Fibroblast of skin of right biceps (primary cell): ENCODE measurements around the gene RHOT1.
A peak's percentile ranks its signal among the peaks of the same experiment; 100 is the strongest.
"Not testable (repeated sequence)": the region's sequence is repeated elsewhere in the genome, so short reads cannot be mapped to it uniquely, and the experiment has no call there.

Experiments used
- DNase-seq: peaks from one replicate; pipeline ENCODE4 v3.0.0-alpha.2; 2013

RHOT1 gene

GRCh38 chr17:32240750-32241149 lies 98.4 kb downstream of the RHOT1 start:
- peak; percentile 39 for DNase-seq

DNA sequence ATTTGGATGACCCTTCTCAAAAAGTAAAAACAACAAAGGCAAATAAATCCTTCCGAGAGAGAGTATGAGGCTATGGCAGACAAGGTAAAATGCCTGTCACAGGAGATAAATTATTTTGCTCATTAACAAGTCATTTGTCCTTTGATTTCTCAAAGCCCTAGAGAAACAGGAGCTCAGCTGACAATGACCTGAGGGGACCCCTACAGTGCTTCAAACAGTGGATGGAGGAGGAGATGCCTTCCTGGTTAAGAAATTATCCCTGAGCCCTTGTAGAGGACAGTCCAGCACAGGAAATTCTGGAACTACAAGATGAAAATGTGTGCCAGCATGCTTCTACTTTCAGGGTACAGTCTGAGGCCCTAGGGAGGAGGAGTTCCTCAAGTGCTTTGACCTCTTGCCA lies 99.3 kb downstream of the RHOT1 start:
- no peak for DNase-seq

DNA sequence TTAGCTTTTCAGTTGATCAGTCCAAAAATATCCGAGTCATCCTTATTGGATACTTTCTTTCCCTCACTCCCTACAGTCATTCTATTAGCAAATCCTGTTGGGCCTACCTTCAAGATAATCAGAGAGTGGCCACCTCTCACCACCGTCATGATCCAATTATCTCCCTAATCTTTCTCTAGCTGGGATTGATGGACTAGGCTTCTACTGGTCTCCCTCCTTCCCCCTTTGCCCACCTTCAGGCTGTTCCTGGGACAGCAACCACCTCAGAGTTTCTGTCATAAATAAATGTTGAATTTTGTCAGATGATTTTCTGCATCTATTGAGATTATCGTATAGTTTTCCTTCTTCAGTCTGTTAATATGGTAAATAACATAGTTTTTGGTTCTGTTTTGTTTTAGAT lies 107.2 kb downstream of the RHOT1 start:
- DNase-seq = no peak

GRCh38 chr17:32253117-32253611 lies 110.9 kb downstream of the RHOT1 start:
- peak; percentile 68 for DNase-seq

DNA sequence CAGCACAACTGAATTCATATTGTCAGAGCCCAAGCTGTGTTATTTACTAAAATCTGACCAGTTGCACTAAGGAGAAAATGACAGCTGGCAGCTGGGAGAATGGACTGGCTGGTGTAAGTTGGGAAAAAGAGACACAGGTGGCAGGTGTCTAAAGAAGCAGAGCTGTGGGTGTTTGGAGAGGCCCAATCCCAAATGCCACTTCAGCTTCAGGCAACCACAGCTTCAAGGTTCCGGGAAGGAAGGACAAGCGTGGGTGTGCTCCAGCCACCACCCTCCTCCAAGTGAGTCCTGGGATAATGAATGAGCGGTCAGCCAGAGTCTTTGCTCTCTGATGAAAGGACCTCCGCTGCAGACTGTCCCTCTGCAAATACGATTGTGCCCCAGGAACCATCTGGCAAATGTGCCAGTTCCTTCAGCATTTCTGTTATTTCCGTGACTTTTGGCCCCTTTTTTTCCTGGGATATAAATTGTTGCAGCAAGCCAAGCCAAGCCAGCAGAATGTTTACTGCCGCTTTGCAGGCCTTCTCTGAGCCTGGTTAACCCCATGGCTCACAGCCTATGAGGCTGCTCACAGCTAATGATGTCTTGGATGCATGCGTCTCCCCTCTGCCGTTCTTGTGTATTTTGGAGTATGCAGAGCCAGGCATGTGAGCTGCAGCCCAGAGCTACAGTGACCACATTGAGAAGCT lies 113.9 kb downstream of the RHOT1 start:
- DNase-seq = no peak

- DNase-seq = no peak
These were observed 114.4 kb downstream of the RHOT1 start for GRCh38 chr17:32256701-32257019.

- DNase-seq = no peak
These were observed 116.3 kb downstream of the RHOT1 start for GRCh38 chr17:32258383-32259140.

DNA sequence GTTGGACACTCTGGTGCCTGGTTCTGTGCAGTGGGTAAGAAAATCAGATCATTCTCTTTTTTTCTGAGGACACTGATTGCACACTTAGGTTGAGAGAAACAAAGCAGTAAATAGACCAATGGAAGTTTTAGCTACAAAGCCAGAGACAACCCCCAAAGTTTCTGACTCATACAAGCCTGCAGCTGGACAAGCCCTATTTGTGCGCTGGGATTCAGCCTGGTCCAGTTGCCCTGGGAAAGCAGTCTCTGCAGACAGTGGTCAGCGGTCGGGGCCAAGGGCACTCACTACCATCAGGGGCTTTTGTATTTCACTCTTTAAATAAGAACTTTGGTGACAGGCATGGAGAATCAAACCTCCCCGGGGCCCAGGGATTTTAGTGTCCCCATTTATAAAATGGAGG lies 117.3 kb downstream of the RHOT1 start:
- DNase-seq = no peak

GRCh38 chr17:32261417-32261736 lies 119.1 kb downstream of the RHOT1 start:
- no peak for DNase-seq

GRCh38 chr17:32261936-32262510 lies 119.7 kb downstream of the RHOT1 start:
- DNase-seq = no peak

GRCh38 chr17:32263515-32263914 lies 121.2 kb downstream of the RHOT1 start:
- not testable (repeated sequence) for DNase-seq

GRCh38 chr17:32264140-32264799 lies 122.0 kb downstream of the RHOT1 start:
- no peak for DNase-seq

DNA sequence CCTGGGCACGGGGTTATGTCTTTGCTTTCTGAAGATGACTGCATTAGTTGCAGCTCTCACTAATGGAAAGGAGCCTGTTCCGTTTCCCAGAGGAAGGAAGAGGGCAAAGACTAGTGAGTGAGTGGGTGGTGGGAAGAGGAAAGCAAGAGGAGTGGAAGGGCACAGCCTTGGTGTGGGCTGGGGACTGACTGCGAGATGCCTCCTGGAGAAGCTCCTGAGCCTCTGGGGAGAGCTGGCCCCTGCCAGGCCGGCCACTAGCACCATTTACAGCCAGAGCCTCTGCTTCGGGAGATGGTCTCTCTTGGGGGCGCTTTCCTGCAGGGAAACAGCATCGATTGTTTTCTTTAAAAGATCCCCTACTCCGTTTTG lies 122.5 kb downstream of the RHOT1 start:
- DNase-seq = no peak

DNA sequence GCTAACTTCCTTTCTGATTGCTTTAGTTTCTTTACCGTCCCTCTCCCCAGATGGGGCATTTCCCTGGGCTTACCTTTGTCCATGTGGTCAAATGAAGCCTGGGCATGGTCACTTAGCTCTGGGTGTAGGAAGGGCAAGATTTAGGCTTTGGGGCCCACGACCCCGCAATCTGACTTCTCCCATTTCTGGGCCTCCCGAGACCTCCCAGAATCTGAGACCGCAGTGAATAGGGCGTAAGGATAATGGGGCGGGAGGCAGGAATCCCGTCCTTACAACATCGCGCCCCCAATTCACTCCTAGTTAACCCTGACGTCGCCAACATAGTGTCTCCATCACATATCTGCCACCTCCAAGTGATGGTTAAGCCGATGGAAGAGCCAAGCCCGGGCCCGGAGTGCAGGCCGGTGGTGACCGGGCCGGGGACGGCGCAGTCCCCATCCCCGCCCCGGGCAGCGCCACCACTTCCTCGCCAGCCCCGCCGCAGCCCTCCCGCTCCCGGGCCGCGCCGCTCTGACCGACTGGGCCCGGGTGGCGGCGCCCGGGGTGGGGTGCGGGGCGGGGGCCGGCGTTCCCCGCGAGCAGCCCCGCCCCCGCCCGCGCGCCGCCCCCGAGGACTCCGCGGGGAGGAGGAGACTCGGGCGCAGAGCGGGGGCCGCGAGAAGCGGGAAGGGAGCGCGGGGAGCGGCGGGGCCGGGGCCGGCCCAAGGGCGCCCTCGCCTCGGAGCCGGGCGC lies 123.1 kb downstream of the RHOT1 start, which contains the start of gene RHBDL3:
RHBDL3 (plus strand) TSS at position 641 of the 732 bp plus-strand sequence. CDS start 358 bp downstream, outside the sequence.
- peak; percentile 19 for DNase-seq

DNA sequence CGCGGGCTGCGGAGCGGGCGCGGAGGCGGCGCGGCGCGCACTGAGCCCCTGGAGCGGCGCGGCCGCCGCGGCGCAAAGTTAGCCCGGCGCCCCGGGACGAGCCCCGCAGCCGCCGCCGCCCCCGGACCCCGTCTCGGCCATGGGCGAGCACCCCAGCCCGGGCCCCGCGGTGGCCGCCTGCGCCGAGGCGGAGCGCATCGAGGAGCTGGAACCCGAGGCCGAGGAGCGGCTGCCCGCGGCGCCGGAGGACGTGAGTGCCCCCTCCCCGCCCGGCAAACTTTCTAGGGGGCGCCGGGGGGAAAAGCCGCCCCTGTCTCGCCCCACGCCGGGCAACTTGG lies 123.7 kb downstream of the RHOT1 start:
- DNase-seq = no peak

DNA sequence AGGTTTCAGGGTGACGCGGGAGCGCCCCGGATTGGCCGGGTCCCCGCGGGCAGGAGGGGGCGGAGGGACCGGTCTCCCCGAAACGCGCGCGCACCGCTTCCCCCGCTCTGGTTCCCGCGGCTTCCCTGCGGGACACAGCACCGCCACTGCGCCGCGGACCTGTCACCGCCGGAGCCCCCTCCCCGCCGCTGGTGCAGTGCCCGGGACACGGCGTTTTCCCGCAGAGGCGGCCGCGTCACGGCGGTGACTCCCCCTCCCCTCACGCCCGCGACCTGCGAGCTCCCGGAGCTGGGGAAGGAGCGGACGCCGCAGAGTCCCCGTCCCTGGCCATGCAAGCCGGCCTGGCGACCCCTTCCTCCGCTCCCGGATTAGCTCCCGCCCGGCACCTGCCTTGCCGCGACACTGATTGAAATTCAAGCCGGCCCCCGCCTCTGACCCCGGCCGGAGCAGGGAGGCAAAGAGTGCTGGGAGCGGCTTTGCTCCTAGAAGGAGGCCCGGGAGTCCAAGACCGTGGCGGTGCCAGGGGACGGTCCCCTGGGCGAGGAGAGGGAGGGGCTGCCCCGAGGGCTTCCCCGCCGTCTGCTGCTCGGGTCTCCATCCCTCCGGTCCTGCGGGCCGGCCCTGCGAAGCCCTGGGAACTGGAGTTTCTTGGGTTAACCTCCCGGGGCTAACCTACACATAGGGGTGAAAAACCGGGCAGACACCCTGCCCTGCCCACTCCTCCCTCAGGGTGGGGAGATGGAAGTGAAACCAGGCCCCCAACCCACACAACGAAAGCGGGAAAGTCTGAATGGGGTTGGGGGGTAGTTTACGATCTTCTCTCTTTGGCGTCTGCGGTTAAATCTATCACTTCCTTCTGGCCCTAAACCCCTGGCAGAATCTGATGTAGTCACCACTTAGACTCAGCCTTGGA lies 124.3 kb downstream of the RHOT1 start:
- no peak for DNase-seq

GRCh38 chr17:32267690-32268205 lies 125.4 kb downstream of the RHOT1 start:
- DNase-seq = no peak

GRCh38 chr17:32268734-32269288 lies 126.5 kb downstream of the RHOT1 start:
- DNase-seq = no peak

DNA sequence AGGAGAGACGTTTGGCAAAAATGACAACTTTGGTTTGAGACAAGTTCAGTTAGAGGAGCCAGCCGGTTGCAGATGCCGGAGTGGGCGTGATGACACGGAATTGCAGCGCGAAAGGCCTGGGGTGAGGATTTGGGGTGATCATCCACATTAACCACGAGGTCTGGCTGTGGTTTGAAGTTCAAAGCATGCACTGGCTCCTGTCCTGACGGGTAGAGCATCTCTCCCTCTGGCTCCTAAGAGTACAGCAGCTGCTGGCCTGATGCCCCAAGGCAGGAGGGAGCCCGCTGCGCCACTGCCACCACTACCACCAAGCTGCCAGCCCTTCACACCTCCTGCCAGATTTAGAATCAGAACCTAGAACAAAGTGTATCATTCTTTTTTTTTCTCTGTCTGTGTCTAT lies 127.1 kb downstream of the RHOT1 start:
- no peak for DNase-seq

- no peak for DNase-seq
These were observed 129.5 kb downstream of the RHOT1 start for GRCh38 chr17:32271844-32272243.

- DNase-seq = no peak
These were observed 131.8 kb downstream of the RHOT1 start for GRCh38 chr17:32274101-32274500.
